Gastrocnemius medialis (tissue), 4 donors: ENCODE results near the gene AFAP1.

Source experiments
- POLR2A ChIP-seq, 2 donors: fragments of 450-650 bp; IDR thresholded peaks; one replicate each; pipeline ENCODE4 v1.6.1; 2017; ENCODE audit warnings: antibody characterized with exemption in 2 of 2, mild to moderate bottlenecking in 2 of 2, moderate library complexity in 2 of 2
- TF ChIP-seq, protein P1 (sequence below), 5 experiments: fragments of 450-650 bp in 3 of 5; fragments of 200-600 bp in 2 of 5; sonication (generic) in 2 of 5; IDR thresholded peaks in 4 of 5; conservative IDR thresholded peaks in 1 of 5; 1 replicate in 4 of 5; 2 replicates in 1 of 5; pipeline ENCODE4 v1.5.1; 2016 to 2019; ENCODE audit warnings: antibody characterized with exemption in 5 of 5, mild to moderate bottlenecking in 3 of 5, moderate library complexity in 3 of 5

DNA sequence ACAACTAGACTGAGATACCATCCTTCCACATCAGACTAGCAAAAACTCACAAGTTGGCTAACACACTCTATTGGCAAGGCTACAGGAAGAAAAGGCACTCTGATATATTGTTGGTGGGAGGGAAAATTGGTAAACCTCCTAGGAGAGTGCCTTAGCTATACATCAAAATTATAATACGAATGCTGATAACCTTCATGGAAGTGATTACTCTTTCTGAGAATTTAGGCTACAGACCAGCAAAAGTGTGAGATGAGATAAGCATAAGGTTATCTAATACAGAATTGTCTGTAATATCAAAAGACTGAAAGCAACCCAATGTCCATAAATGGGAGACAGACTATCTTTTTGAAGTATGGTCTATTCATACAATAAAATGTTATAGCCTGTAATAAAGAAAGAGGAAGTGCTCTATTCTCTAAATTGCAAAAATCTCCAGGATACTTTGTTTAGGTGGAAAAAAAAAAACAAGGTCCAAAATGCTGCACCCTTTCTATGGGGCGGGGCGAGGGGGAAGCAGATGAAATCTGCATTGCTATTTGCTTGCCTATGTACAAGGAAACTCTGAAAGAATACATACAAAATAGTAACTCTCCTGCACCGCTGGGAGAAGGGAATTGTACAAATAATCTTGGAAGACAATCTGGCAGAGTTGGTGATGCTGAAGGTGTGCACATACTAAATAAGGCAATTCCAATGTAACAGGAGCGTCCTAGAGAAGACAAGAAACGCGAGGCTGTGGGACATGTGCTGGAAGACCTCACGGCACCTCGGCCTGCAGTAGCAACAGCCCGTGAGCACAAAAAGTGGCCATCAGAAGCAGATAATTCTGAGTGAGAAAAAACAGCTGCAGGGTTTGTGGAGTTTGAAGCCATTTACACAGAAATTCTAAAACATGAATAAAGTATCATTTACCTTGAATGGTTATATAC lies 109.7 kb downstream of the AFAP1 start:
- TF ChIP-seq, protein P1, sequence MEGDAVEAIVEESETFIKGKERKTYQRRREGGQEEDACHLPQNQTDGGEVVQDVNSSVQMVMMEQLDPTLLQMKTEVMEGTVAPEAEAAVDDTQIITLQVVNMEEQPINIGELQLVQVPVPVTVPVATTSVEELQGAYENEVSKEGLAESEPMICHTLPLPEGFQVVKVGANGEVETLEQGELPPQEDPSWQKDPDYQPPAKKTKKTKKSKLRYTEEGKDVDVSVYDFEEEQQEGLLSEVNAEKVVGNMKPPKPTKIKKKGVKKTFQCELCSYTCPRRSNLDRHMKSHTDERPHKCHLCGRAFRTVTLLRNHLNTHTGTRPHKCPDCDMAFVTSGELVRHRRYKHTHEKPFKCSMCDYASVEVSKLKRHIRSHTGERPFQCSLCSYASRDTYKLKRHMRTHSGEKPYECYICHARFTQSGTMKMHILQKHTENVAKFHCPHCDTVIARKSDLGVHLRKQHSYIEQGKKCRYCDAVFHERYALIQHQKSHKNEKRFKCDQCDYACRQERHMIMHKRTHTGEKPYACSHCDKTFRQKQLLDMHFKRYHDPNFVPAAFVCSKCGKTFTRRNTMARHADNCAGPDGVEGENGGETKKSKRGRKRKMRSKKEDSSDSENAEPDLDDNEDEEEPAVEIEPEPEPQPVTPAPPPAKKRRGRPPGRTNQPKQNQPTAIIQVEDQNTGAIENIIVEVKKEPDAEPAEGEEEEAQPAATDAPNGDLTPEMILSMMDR (IDR thresholded peaks at IDR 0.05 in 4 of 5, conservative IDR thresholded peaks at IDR 0.05 in 1 of 5), result no peak
- TF ChIP-seq POLR2A (IDR thresholded peaks at IDR 0.05), result peak in 1 of 2 donors; percentile 14
